ENCODE measurements around the gene SLC27A2.

GRCh38 chr15:50227076-50227475, 45.1 kb downstream of the SLC27A2 start:
- TF ChIP-seq, protein P1, sequence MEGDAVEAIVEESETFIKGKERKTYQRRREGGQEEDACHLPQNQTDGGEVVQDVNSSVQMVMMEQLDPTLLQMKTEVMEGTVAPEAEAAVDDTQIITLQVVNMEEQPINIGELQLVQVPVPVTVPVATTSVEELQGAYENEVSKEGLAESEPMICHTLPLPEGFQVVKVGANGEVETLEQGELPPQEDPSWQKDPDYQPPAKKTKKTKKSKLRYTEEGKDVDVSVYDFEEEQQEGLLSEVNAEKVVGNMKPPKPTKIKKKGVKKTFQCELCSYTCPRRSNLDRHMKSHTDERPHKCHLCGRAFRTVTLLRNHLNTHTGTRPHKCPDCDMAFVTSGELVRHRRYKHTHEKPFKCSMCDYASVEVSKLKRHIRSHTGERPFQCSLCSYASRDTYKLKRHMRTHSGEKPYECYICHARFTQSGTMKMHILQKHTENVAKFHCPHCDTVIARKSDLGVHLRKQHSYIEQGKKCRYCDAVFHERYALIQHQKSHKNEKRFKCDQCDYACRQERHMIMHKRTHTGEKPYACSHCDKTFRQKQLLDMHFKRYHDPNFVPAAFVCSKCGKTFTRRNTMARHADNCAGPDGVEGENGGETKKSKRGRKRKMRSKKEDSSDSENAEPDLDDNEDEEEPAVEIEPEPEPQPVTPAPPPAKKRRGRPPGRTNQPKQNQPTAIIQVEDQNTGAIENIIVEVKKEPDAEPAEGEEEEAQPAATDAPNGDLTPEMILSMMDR (IDR thresholded peaks at IDR 0.05), result no peak
- TF ChIP-seq POLR2A (IDR thresholded peaks at IDR 0.05), result no peak
